Body of pancreas (tissue), 4 donors: Measurements from ENCODE around the gene ACAD8. TPM values are rescaled to one million over a fixed set of nuclear protein-coding genes. Genes with fewer than 3 reads are reported as not detected.

Source experiments
- ATAC-seq: fragments of 150-250 bp; one replicate; pipeline ENCODE4 v1.9.1; 2016
- DNase-seq, 4 donors: peaks; one replicate each; pipeline ENCODE4 v3.0.0-alpha.2; 2019
- H3K27ac ChIP-seq, 4 donors: fragments of 200-600 bp; sonication (generic); 1 replicate in 3 of 4; 2 replicates in 1 of 4; pipeline versions ENCODE4 v1.5.1 to v1.6.1; 2016 to 2019; ENCODE audit warnings: mild to moderate bottlenecking in 1 of 4, mixed read lengths in 1 of 4, moderate library complexity in 1 of 4
- H3K27me3 ChIP-seq, 2 donors: fragments of 200-600 bp; sonication (generic); one replicate each; pipeline ENCODE4 v1.6.0; 2016; ENCODE audit warnings: mild to moderate bottlenecking in 1 of 2
- H3K36me3 ChIP-seq, 2 donors: fragments of 200-600 bp; sonication (generic); replicated peaks in 1 of 2; 2 replicates each; pipeline ENCODE4 v1.5.1; 2016; ENCODE audit warnings: low read depth in 2 of 2; ENCODE audit not compliant: insufficient read depth in 1 of 2
- H3K4me1 ChIP-seq: fragments of 200-600 bp; sonication (generic); one replicate; pipeline ENCODE4 v1.6.0; 2016
- H3K4me3 ChIP-seq, 2 donors: fragments of 200-600 bp; sonication (generic); 1 replicate in 1 of 2; 2 replicates in 1 of 2; pipeline ENCODE4 v1.5.1; 2016 to 2019
- H3K9me3 ChIP-seq, 3 donors: fragments of 200-600 bp; sonication (generic); 1 replicate in 2 of 3; 2 replicates in 1 of 3; pipeline ENCODE4 v1.5.1; 2016
- POLR2A ChIP-seq, 3 donors: fragments of 450-650 bp; IDR thresholded peaks; one replicate each; pipeline ENCODE4 v1.6.1; 2016; ENCODE audit warnings: antibody characterized with exemption in 3 of 3, mild to moderate bottlenecking in 2 of 3
- WGBS, 2 donors: methylation state at CpG; one replicate each; pipeline ENCODE4 v1.1.5; 2017; 5-methylcytosine and 5-hydroxymethylcytosine counted together
- intact Hi-C: fragments of 100-400 bp; cut with DNase I; formaldehyde crosslinking; loops from one replicate; pipeline ENCODE4 v1.15.1; 2023
- total RNA-seq, 2 donors: library from RNA; depleted of rRNA; stranded (reverse); fragments of >200 nt; gene quantifications; one replicate each; pipeline ENCODE4 v1.1.0, GENCODE V29; 2016
- TF ChIP-seq, protein P1 (sequence below), 7 experiments: fragments of 450-650 bp in 4 of 7; fragments of 200-600 bp in 3 of 7; sonication (generic) in 3 of 7; IDR thresholded peaks; one replicate each; pipeline ENCODE4 v1.5.1; 2016 to 2019; ENCODE audit warnings: antibody characterized with exemption in 7 of 7

The ACAD8 gene
- total RNA-seq, 2 donors from 2014 or later = 30.9 to 39.2 TPM

DNA sequence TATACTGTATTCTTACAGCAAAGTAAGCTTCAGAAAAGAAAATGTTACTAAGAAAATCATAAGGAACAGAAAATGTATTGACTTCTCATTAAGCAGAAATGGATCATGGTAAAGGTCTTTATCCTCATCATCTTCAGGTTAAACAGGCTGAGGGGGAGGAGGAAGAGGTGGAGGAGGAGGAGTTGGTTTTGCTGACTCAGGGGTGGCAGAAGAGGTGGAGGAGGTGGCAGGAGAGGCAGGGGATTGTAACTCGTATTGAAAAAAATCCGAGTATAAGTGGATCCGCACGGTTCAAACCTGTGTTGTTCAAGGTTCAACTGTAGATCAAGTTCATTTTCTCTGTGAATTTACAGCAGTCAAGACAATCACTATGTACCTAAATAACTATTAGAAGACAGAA, 35.8 kb downstream of the ACAD8 start:
- Histone ChIP-seq H3K27me3 (no peaks in the 10 kb centered on the region), H3K9me3 (no peaks in the 10 kb centered on the region), H3K4me1 (no peaks in the 10 kb centered on the region), H3K4me3 (no peak overlapping the region), H3K27ac (no peak overlapping the region), H3K36me3 (no peaks in the 10 kb centered on the region)
- no peak for DNase-seq
- WGBS, 2 donors = 61 to 72% methylated on average over 4 of the region's 4 CpGs
- TF ChIP-seq POLR2A (IDR thresholded peaks at IDR 0.05) = no peak
- TF ChIP-seq, protein P1, sequence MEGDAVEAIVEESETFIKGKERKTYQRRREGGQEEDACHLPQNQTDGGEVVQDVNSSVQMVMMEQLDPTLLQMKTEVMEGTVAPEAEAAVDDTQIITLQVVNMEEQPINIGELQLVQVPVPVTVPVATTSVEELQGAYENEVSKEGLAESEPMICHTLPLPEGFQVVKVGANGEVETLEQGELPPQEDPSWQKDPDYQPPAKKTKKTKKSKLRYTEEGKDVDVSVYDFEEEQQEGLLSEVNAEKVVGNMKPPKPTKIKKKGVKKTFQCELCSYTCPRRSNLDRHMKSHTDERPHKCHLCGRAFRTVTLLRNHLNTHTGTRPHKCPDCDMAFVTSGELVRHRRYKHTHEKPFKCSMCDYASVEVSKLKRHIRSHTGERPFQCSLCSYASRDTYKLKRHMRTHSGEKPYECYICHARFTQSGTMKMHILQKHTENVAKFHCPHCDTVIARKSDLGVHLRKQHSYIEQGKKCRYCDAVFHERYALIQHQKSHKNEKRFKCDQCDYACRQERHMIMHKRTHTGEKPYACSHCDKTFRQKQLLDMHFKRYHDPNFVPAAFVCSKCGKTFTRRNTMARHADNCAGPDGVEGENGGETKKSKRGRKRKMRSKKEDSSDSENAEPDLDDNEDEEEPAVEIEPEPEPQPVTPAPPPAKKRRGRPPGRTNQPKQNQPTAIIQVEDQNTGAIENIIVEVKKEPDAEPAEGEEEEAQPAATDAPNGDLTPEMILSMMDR (IDR thresholded peaks at IDR 0.05) = no peak
- intact Hi-C loops = no loop called here
- no peak for ATAC-seq

DNA sequence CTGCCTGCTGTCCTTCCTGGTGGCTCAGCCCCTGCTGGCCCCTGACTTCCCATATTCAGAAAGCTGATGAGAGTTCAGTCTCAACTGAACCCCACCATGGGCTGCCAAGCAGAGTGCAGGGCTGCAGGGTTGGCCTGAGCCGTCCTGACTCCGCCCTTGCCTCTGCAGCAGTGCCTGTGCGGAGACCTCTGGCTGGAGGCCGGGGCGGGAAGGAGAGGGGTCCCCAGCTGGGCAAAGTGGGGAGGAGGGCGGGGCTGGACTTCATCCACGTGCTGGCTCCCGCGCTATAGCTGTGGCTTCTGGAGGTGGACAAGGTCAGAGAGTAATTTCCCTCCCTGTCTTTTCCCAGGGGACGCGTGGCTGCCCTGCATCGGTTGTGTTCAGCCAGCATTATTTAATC, 36.4 kb downstream of the ACAD8 start:
- ATAC-seq = no peak
- intact Hi-C loops = no loop called here
- H3K4me3 ChIP-seq = no peak overlapping the region

DNA sequence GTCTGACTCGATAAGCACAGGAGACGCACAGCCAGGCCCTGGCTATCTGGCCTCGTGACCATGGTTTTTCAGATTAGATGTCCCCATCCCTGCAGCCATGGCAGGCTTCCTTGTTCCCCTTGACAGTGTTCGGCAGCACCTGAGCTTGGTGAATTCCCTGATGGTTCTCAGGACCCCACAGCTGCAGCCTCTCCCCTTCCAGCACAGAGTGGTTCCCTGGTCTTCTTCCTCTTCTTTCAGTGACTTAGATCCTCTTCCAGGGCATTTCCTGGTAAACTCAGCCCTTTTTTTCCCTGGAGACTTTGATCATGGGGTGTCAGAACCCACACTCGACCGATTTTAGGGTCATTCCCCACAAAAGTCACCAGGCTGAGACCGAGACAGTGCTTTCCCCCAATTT, 37.3 kb downstream of the ACAD8 start:
- H3K27ac ChIP-seq = no peak overlapping the region
- no peak for ATAC-seq
- DNase-seq = no peak
- H3K27me3 ChIP-seq = no peaks in the 10 kb centered on the region
- intact Hi-C loops = no loop called here
- H3K4me1 ChIP-seq = no peaks in the 10 kb centered on the region
- WGBS, 2 donors = 82 to 83% methylated on average over 7 of the region's 7 CpGs
- TF ChIP-seq, protein P1 (IDR thresholded peaks at IDR 0.05) = no peak
- no peak for TF ChIP-seq POLR2A (IDR thresholded peaks at IDR 0.05)
- no peaks in the 10 kb centered on the region for H3K9me3 ChIP-seq
- no peak overlapping the region for H3K4me3 ChIP-seq
- H3K36me3 ChIP-seq = no peaks in the 10 kb centered on the region

More for the DNA sequence above, 36.4 kb downstream of the ACAD8 start:
- Histone ChIP-seq H3K27me3 (no peaks in the 10 kb centered on the region), H3K9me3 (no peaks in the 10 kb centered on the region), H3K27ac (no peak overlapping the region), H3K4me1 (no peaks in the 10 kb centered on the region), H3K36me3 (no peaks in the 10 kb centered on the region)
- WGBS, 2 donors = 43 to 48% methylated on average over 7 to 12 of the region's 12 CpGs
- TF ChIP-seq, protein P1 (IDR thresholded peaks at IDR 0.05) = no peak
- TF ChIP-seq POLR2A (IDR thresholded peaks at IDR 0.05) = no peak
- no peak for DNase-seq

DNA sequence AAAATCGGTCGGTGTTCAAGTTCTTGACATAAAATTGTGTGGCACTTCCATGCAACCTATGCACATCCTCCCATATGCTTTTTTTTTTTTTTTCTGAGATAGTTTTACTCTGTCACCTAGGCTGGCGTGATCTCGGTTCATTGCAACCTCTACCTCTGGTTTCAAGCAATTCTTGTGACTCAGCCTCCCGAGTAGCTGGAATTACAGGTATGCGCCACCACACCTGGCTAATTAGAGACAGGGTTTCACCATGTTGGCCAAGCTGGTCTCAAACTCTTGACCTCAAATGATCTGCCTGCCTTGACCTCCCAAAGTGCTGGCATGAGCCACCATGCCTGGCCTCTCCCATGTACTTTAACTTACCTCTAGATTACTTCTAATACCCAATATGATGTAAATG, 37.8 kb downstream of the ACAD8 start:
- H3K9me3 ChIP-seq = no peaks in the 10 kb centered on the region
- no peak for TF ChIP-seq POLR2A (IDR thresholded peaks at IDR 0.05)
- TF ChIP-seq, protein P1 (IDR thresholded peaks at IDR 0.05) = no peak
- no peaks in the 10 kb centered on the region for H3K27me3 ChIP-seq
- no peak for ATAC-seq
- no peak overlapping the region for H3K27ac ChIP-seq
- H3K36me3 ChIP-seq = no peaks in the 10 kb centered on the region
- intact Hi-C loops = no loop called here
- no peak overlapping the region for H3K4me3 ChIP-seq
- 89 to 90% methylated on average over 6 of the region's 6 CpGs for WGBS, 2 donors
- DNase-seq = no peak
- H3K4me1 ChIP-seq = no peaks in the 10 kb centered on the region

DNA sequence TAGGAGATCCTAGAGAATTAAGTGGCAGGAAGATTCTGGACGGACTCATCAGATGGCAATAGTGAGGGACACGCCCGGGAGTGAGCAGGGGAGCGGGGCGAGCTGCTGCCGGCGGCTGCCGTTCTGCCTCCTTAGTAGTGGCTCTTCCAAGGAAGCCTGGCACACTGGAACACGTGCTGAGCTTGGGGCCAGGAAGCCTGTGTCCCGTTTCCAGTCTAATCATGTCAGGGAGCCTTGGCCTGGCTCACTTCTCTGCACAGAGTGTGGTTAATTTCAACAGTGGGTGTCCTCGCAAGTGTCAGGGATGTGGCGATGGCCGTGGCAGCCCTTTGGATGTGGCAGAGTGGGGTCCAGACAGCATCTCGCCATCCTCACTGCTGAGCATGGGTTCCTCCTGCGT, 39.3 kb downstream of the ACAD8 start:
- Histone ChIP-seq H3K36me3 (no peaks in the 10 kb centered on the region), H3K4me3 (no peak overlapping the region), H3K4me1 (no peaks in the 10 kb centered on the region), H3K9me3 (no peaks in the 10 kb centered on the region), H3K27ac (no peak overlapping the region), H3K27me3 (no peaks in the 10 kb centered on the region)
- DNase-seq (no peak), ATAC-seq (no peak)
- WGBS, 2 donors = 79 to 85% methylated on average over 13 to 15 of the region's 15 CpGs
- TF ChIP-seq POLR2A (IDR thresholded peaks at IDR 0.05) = no peak
- TF ChIP-seq, protein P1 (IDR thresholded peaks at IDR 0.05) = no peak
- intact Hi-C loops = no loop called here
